ENCODE measurements around the gene EIF4ENIF1. TPM values are rescaled to one million over a fixed set of nuclear protein-coding genes. Genes with fewer than 3 reads are reported as not detected.
A peak's percentile ranks its signal among the peaks of the same experiment; 100 is the strongest.

EIF4ENIF1 gene
- total RNA-seq: 10 to 100 TPM in 2 of 6 experiments, 1 to 10 TPM in 4; 4.2 to 11.9 (median 8.3) TPM
- long read RNA-seq, partial matches to known transcripts: 0 of 1 reads
- long read RNA-seq, other reads (novel, unspliced or antisense): 1 of 1 reads

GRCh38 chr22:31489632-31490495 lies at the start of gene EIF4ENIF1:
Gene EIF4ENIF1 (minus strand): TSS chr22:31489842. CDS start chr22:31488718, 1,124 bp downstream.
- Histone ChIP-seq H3K4me3 (peak within 1 kb of the TSS; percentile 86 to 98 (median 88)), H3K27me3 (no peaks in the 10 kb centered on the region), H3K4me1 (peaks cover 0 to 17% (median 3%) of the 10 kb centered on the region in 4 donors), H3K36me3 (peaks cover 0 to 18% (median 0%) of the 10 kb centered on the region in 4 donors), H3K9me3 (no peaks in the 10 kb centered on the region), H3K27ac (peak within 1 kb of the TSS; percentile 85 to 97 (median 97))
- TF ChIP-seq POLR2A (IDR thresholded peaks at IDR 0.05) (peak; percentile 75), CTCF (IDR thresholded peaks at IDR 0.05) (no peak)
- peak; percentile 89 to 95 (median 94) for ATAC-seq
- WGBS (ENCODE audit: insufficient coverage, low coverage, low lambda C conversion rate, missing lambda C conversion rate): 1% methylated on average over 24 of the region's 100 CpGs
- intact Hi-C loops (cut with DNase I): no loop called here
- peak; percentile 90 to 91 (median 91) for DNase-seq

GRCh38 chr22:31538815-31539214 lies 49.2 kb upstream of the EIF4ENIF1 start:
- Histone ChIP-seq H3K36me3 (no peaks in the 10 kb centered on the region), H3K4me3 (no peak overlapping the region), H3K9me3 (no peaks in the 10 kb centered on the region), H3K27ac (no peak overlapping the region), H3K27me3 (no peaks in the 10 kb centered on the region), H3K4me1 (no peaks in the 10 kb centered on the region)
- 85% methylated on average over 5 of the region's 5 CpGs for WGBS (ENCODE audit: insufficient coverage, low coverage, low lambda C conversion rate, missing lambda C conversion rate)
- no peak for TF ChIP-seq POLR2A (IDR thresholded peaks at IDR 0.05)
- no peak for TF ChIP-seq CTCF (IDR thresholded peaks at IDR 0.05)
- DNase-seq (no peak), ATAC-seq (no peak)
- intact Hi-C loops (cut with DNase I): no loop called here

- H3K36me3 ChIP-seq: no peaks in the 10 kb centered on the region
- TF ChIP-seq POLR2A (IDR thresholded peaks at IDR 0.05) (no peak), CTCF (IDR thresholded peaks at IDR 0.05) (no peak)
- H3K4me1 ChIP-seq: no peaks in the 10 kb centered on the region
- H3K27ac ChIP-seq: no peak overlapping the region
- DNase-seq (no peak), ATAC-seq (no peak)
- H3K9me3 ChIP-seq: no peaks in the 10 kb centered on the region
- no peaks in the 10 kb centered on the region for H3K27me3 ChIP-seq
- H3K4me3 ChIP-seq: no peak overlapping the region
- intact Hi-C loops (cut with DNase I): no loop called here
- 77% methylated on average over 7 of the region's 8 CpGs for WGBS (ENCODE audit: insufficient coverage, low coverage, low lambda C conversion rate, missing lambda C conversion rate)
These were observed 47.4 kb upstream of the EIF4ENIF1 start for GRCh38 chr22:31537019-31537535.

- H3K9me3 ChIP-seq: no peaks in the 10 kb centered on the region
- intact Hi-C loops (cut with DNase I): no loop called here
- DNase-seq: no peak
- H3K27me3 ChIP-seq: no peaks in the 10 kb centered on the region
- no peak overlapping the region for H3K27ac ChIP-seq
- no peak overlapping the region for H3K4me3 ChIP-seq
- 88% methylated on average over 5 of the region's 5 CpGs for WGBS (ENCODE audit: insufficient coverage, low coverage, low lambda C conversion rate, missing lambda C conversion rate)
- TF ChIP-seq POLR2A (IDR thresholded peaks at IDR 0.05): no peak
- no peak for TF ChIP-seq CTCF (IDR thresholded peaks at IDR 0.05)
- no peak for ATAC-seq
- no peaks in the 10 kb centered on the region for H3K36me3 ChIP-seq
- peaks cover 0 to 10% (median 0%) of the 10 kb centered on the region in 4 donors for H3K4me1 ChIP-seq
These were observed 43.7 kb upstream of the EIF4ENIF1 start for GRCh38 chr22:31533374-31533773.

Measured in right lobe of liver (tissue), 6 donors.